ENCODE measurements around the gene ITPRIP. TPM values are rescaled to one million over a fixed set of nuclear protein-coding genes. Genes with fewer than 3 reads are reported as not detected.
A peak's percentile ranks its signal among the peaks of the same experiment; 100 is the strongest.

ITPRIP gene
- total and polyA plus RNA-seq, 4 donors = 3.5 to 7.9 (median 6.0) TPM

GRCh38 chr10:104344219-104344618 is 6.0 kb upstream of the ITPRIP start:
- no peaks in the 10 kb centered on the region for H3K9me3 ChIP-seq (ENCODE audit: control insufficient read depth in 4 of 4, low read length in 3 of 4)
- 99% methylated on average over 1 of the region's 1 CpG for WGBS
- H3K9ac ChIP-seq (ENCODE audit: low read depth in 1 of 2, low read length in 2 of 2) = no peak overlapping the region
- TF ChIP-seq TAF1 (conservative IDR thresholded peaks at IDR 0.05) = no peak
- TF ChIP-seq MAX (IDR thresholded peaks at IDR 0.05) = no peak
- no peak for TF ChIP-seq FOXA1 (IDR thresholded peaks at IDR 0.05)
- TF ChIP-seq RXRA (IDR thresholded peaks at IDR 0.05) = no peak
- no peak for TF ChIP-seq GABPA (IDR thresholded peaks at IDR 0.05 in 1 of 2, conservative IDR thresholded peaks at IDR 0.05 in 1 of 2)
- TF ChIP-seq SP1 (IDR thresholded peaks at IDR 0.05) = no peak
- TF ChIP-seq RAD21 (IDR thresholded peaks at IDR 0.05) = no peak
- H3K27ac ChIP-seq (ENCODE audit: low read depth in 1 of 2, low read length in 2 of 2) = no peak overlapping the region
- H3K27me3 ChIP-seq (ENCODE audit: control insufficient read depth in 4 of 4, insufficient read depth in 4 of 4, low read length in 3 of 4) = no peaks in the 10 kb centered on the region
- peaks cover 0 to 14% (median 7%) of the 10 kb centered on the region in 4 donors for H3K4me1 ChIP-seq (ENCODE audit: control insufficient read depth in 4 of 4, insufficient read depth in 4 of 4, low read length in 3 of 4)
- no peaks in the 10 kb centered on the region for H3K36me3 ChIP-seq (ENCODE audit: control insufficient read depth in 4 of 4, insufficient read depth in 3 of 4, low read depth in 1 of 4, low read length in 3 of 4)
- H3K4me3 ChIP-seq (ENCODE audit: low read depth in 1 of 3, low read length in 3 of 3) = no peak overlapping the region
- no peak for DNase-seq (ENCODE audit: low spot score)

- WGBS = 69% methylated on average over 3 of the region's 3 CpGs
- no peaks in the 10 kb centered on the region for H3K36me3 ChIP-seq (ENCODE audit: control insufficient read depth in 4 of 4, insufficient read depth in 3 of 4, low read depth in 1 of 4, low read length in 3 of 4)
- no peak overlapping the region for H3K4me3 ChIP-seq (ENCODE audit: low read depth in 1 of 3, low read length in 3 of 3)
- TF ChIP-seq RAD21 (IDR thresholded peaks at IDR 0.05) (no peak), EGR1 (IDR thresholded peaks at IDR 0.05; ENCODE audit: low read depth in 2 of 2) (no peak), YY1 (IDR thresholded peaks at IDR 0.05) (no peak), SP1 (IDR thresholded peaks at IDR 0.05) (peak; percentile 32), NR2F2 (IDR thresholded peaks at IDR 0.05) (peak; percentile 90), ATF3 (IDR thresholded peaks at IDR 0.05) (no peak)
- H3K27me3 ChIP-seq (ENCODE audit: control insufficient read depth in 4 of 4, insufficient read depth in 4 of 4, low read length in 3 of 4) = no peaks in the 10 kb centered on the region
- H3K9me3 ChIP-seq (ENCODE audit: control insufficient read depth in 4 of 4, low read length in 3 of 4) = no peaks in the 10 kb centered on the region
- no peak for DNase-seq (ENCODE audit: low spot score)
- no peak overlapping the region for H3K27ac ChIP-seq (ENCODE audit: low read depth in 1 of 2, low read length in 2 of 2)
- H3K9ac ChIP-seq (ENCODE audit: low read depth in 1 of 2, low read length in 2 of 2) = no peak overlapping the region
- H3K4me1 ChIP-seq (ENCODE audit: control insufficient read depth in 4 of 4, insufficient read depth in 4 of 4, low read length in 3 of 4) = peaks cover 0 to 19% (median 7%) of the 10 kb centered on the region in 4 donors
Observed at GRCh38 chr10:104342941-104343411, 4.7 kb upstream of the ITPRIP start.

- Histone ChIP-seq H3K4me1 (ENCODE audit: control insufficient read depth in 4 of 4, insufficient read depth in 4 of 4, low read length in 3 of 4) (peaks cover 5 to 32% (median 14%) of the 10 kb centered on the region in 4 donors), H3K9ac (ENCODE audit: low read depth in 1 of 2, low read length in 2 of 2) (no peak overlapping the region), H3K9me3 (ENCODE audit: control insufficient read depth in 4 of 4, low read length in 3 of 4) (no peaks in the 10 kb centered on the region), H3K36me3 (ENCODE audit: control insufficient read depth in 4 of 4, insufficient read depth in 3 of 4, low read depth in 1 of 4, low read length in 3 of 4) (no peaks in the 10 kb centered on the region), H3K27me3 (ENCODE audit: control insufficient read depth in 4 of 4, insufficient read depth in 4 of 4, low read length in 3 of 4) (no peaks in the 10 kb centered on the region), H3K27ac (ENCODE audit: low read depth in 1 of 2, low read length in 2 of 2) (peak overlapping the region; percentile 53 to 98), H3K4me3 (ENCODE audit: low read depth in 1 of 3, low read length in 3 of 3) (no peak overlapping the region)
- DNase-seq (ENCODE audit: low spot score) = no peak
- WGBS = 86% methylated on average over 4 of the region's 4 CpGs
- TF ChIP-seq REST (IDR thresholded peaks at IDR 0.05) (no peak), FOXA1 (IDR thresholded peaks at IDR 0.05) (no peak), GABPA (IDR thresholded peaks at IDR 0.05 in 1 of 2, conservative IDR thresholded peaks at IDR 0.05 in 1 of 2) (no peak), EGR1 (IDR thresholded peaks at IDR 0.05; ENCODE audit: low read depth in 2 of 2) (no peak), FOXA2 (IDR thresholded peaks at IDR 0.05) (no peak), RXRA (IDR thresholded peaks at IDR 0.05) (no peak), TAF1 (conservative IDR thresholded peaks at IDR 0.05) (no peak), HNF4G (IDR thresholded peaks at IDR 0.05) (no peak), NR2F2 (IDR thresholded peaks at IDR 0.05) (no peak), ATF3 (IDR thresholded peaks at IDR 0.05) (no peak), RAD21 (IDR thresholded peaks at IDR 0.05) (no peak)
Observed at GRCh38 chr10:104340641-104341040, 2.4 kb upstream of the ITPRIP start.
